ENCODE measurements around the gene MSRB3.

The MSRB3 gene

DNA sequence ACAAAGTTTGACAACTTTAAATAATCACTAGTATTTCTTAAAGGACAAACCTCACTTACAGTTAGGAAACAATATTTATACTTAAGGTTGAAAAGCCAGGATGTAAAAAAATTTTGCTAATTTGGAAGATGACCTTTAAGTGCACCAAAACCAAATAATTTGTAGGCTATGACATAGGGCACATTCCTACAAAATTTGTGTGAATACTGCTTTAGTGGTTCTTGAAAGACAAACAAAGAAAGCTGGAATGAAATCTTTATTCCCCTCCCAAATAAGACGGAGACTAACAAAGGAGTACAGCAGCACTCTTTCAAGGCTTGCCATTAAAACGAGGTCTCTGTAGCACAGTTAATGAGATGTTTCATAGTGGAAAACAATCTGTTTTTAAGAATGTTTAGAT lies 45.6 kb downstream of the MSRB3 start:
- H3K4me3 ChIP-seq (replicated peaks; ENCODE audit: low read depth, low read length), result no peak overlapping the region
- TF ChIP-seq, protein P1, sequence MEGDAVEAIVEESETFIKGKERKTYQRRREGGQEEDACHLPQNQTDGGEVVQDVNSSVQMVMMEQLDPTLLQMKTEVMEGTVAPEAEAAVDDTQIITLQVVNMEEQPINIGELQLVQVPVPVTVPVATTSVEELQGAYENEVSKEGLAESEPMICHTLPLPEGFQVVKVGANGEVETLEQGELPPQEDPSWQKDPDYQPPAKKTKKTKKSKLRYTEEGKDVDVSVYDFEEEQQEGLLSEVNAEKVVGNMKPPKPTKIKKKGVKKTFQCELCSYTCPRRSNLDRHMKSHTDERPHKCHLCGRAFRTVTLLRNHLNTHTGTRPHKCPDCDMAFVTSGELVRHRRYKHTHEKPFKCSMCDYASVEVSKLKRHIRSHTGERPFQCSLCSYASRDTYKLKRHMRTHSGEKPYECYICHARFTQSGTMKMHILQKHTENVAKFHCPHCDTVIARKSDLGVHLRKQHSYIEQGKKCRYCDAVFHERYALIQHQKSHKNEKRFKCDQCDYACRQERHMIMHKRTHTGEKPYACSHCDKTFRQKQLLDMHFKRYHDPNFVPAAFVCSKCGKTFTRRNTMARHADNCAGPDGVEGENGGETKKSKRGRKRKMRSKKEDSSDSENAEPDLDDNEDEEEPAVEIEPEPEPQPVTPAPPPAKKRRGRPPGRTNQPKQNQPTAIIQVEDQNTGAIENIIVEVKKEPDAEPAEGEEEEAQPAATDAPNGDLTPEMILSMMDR (IDR thresholded peaks at IDR 0.05; ENCODE audit: low read depth, low read length, missing control alignments), result no peak
- no peak for DNase-seq (ENCODE audit: extremely low read depth, low read depth)

DNA sequence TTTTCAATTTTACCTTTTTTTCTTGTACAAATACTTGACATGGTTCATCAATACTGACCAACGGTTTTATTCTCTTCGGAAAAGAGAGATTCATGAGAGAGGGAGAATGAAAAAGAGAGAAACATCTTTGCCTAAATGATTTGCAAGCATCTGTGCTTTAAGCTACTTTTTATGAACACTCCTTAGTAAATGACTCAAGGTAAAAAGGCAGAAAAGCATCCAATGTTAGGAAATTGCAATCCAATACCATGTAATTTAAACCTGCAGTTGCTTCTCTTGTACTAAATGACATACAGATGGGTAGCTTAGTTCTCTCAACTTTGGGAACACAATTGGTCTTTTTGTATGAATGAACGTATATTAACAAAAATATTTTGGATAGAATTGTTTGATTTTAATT lies 46.1 kb downstream of the MSRB3 start:
- TF ChIP-seq, protein P1 (IDR thresholded peaks at IDR 0.05; ENCODE audit: low read depth, low read length, missing control alignments), result no peak
- no peak overlapping the region for H3K4me3 ChIP-seq (replicated peaks; ENCODE audit: low read depth, low read length)
- no peak for DNase-seq (ENCODE audit: extremely low read depth, low read depth)

DNA sequence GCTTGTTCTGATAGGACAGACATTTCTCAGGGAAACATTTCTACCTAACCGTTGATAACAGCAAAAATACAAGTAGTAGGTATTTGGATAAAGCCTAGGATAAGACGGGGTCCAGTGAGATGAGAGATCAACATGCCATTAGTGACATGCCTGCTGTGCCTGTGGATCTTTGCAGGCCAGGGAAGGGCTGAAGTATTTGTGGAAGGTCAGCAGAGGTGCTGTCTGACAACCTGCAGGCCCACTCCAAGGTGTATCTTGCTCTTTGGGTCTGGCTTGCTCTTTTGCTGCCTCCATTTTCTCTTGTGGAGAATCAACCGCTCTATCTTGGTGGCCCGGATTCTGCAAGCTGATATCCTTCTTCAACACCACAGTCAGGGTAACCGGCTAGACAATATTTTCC lies 46.7 kb downstream of the MSRB3 start:
- no peak for DNase-seq (ENCODE audit: extremely low read depth, low read depth)
- TF ChIP-seq, protein P1 (IDR thresholded peaks at IDR 0.05; ENCODE audit: low read depth, low read length, missing control alignments), result no peak
- no peak overlapping the region for H3K4me3 ChIP-seq (replicated peaks; ENCODE audit: low read depth, low read length)

DNA sequence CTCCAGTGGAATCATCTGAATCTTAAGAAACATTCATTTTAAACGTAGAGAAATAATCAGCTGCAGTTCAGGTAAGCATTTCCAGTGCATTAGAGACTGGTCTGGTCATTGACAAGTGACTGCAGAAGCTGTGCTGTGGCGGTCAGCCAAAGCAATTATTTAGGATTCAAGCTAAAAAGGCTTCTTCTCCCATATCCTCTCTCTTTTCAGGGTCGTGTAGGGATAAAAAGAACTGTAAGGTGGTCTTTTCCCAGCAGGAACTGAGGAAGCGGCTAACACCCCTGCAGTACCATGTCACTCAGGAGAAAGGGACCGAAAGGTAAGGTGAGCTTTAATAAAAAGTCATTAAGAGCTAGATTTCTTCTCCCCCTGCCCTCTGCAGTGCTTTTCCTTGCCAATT lies 48.1 kb downstream of the MSRB3 start:
- no peak overlapping the region for H3K4me3 ChIP-seq (replicated peaks; ENCODE audit: low read depth, low read length)
- no peak for DNase-seq (ENCODE audit: extremely low read depth, low read depth)
- TF ChIP-seq, protein P1 (IDR thresholded peaks at IDR 0.05; ENCODE audit: low read depth, low read length, missing control alignments), result no peak

DNA sequence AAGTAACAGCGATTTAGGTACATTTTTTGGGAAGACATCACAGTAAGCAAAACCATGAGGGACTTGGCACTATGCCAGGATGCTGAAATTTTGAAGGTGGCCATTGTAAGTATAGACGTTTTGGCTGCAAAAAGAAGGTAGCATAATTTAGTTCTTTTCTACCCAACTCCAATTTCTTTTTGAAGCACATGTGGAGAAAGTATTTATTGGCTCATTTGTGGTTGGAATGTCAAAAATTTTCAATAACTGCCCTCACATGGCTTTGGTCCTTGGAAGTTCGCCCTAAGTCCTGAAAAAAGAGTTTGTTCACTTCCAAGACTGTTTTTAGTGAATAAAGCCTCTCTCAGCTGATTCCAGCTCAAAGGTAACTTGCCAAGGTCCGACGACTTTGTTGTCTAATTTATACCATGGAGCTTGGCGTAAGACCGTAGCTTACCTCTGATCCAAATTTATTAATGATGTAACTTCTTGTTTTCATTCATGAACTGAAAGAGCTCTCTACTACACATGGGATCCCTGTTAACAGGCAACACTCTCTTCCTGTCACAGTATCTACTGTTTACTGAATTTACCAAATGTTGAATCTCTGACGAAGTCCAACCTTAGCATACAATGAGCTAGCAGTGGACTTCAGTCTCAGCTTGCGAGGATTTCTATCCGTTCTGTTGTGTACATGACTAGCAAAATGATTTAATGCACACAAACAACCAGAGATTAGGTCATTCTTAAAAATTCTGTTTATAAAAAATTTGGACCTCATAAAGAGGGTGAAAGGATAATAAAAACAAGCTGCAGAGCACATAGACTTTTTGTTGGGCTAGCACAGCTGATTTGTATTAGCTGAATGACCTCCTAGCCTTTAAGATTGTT lies 49.0 kb downstream of the MSRB3 start:
- TF ChIP-seq, protein P1 (IDR thresholded peaks at IDR 0.05; ENCODE audit: low read depth, low read length, missing control alignments), result no peak
- DNase-seq (ENCODE audit: extremely low read depth, low read depth), result peak; percentile 77
- H3K4me3 ChIP-seq (replicated peaks; ENCODE audit: low read depth, low read length), result peak overlapping the region; percentile 19

DNA sequence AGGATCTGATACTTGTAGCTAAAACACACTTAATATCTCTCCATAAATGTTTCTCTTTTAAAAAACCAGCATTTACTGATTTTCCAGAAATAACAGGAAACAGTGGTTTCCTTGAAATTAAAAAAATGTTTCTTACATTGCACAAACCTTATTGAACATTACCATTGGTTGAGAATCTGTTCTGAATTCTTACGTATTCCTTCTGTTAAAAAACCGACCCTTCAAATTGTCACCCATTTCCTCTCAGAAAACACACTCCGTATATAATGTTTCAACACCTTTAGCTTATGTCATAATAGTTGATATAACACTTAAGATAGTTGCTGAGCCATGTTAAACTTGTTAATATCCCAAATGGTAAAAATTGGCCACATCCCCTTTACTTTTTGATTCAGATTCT lies 51.2 kb downstream of the MSRB3 start:
- TF ChIP-seq, protein P1 (IDR thresholded peaks at IDR 0.05; ENCODE audit: low read depth, low read length, missing control alignments), result no peak
- DNase-seq (ENCODE audit: extremely low read depth, low read depth), result no peak
- no peak overlapping the region for H3K4me3 ChIP-seq (replicated peaks; ENCODE audit: low read depth, low read length)

Measured in HFF-Myc (cell line).